Activated naive CD4-positive, alpha-beta T cell treated with anti-CD3 and anti-CD28 coated beads, Interleukin-2, amount 50 U/mL, for 24 hours (primary cell): ENCODE data around the gene PITPNM3.

Experiments used
- H3K27ac Mint-ChIP-seq: one replicate; pipeline ENCODE4 v1.8.0; 2021; ENCODE audit warnings: mild to moderate bottlenecking, mixed read lengths
- H3K27me3 Mint-ChIP-seq: one replicate; pipeline ENCODE4 v1.8.0; 2021; ENCODE audit warnings: mixed read lengths
- H3K36me3 Mint-ChIP-seq: one replicate; pipeline ENCODE4 v1.8.0; 2021; ENCODE audit warnings: mixed read lengths
- H3K4me1 Mint-ChIP-seq: one replicate; pipeline ENCODE4 v1.8.0; 2021; ENCODE audit warnings: mixed read lengths
- H3K4me3 Mint-ChIP-seq: one replicate; pipeline ENCODE4 v1.8.0; 2021; ENCODE audit warnings: mild to moderate bottlenecking, mixed read lengths
- H3K9me3 Mint-ChIP-seq: one replicate; pipeline ENCODE4 v1.8.0; 2021; ENCODE audit warnings: mixed read lengths

The PITPNM3 gene

GRCh38 chr17:6464446-6465041, 91.8 kb downstream of the PITPNM3 start:
- H3K9me3 Mint-ChIP-seq, result no peaks in the 10 kb centered on the region
- peaks cover 9% of the 10 kb centered on the region for H3K4me1 Mint-ChIP-seq
- no peak overlapping the region for H3K4me3 Mint-ChIP-seq
- H3K27ac Mint-ChIP-seq, result no peak overlapping the region
- no peaks in the 10 kb centered on the region for H3K36me3 Mint-ChIP-seq
- H3K27me3 Mint-ChIP-seq, result no peaks in the 10 kb centered on the region

DNA sequence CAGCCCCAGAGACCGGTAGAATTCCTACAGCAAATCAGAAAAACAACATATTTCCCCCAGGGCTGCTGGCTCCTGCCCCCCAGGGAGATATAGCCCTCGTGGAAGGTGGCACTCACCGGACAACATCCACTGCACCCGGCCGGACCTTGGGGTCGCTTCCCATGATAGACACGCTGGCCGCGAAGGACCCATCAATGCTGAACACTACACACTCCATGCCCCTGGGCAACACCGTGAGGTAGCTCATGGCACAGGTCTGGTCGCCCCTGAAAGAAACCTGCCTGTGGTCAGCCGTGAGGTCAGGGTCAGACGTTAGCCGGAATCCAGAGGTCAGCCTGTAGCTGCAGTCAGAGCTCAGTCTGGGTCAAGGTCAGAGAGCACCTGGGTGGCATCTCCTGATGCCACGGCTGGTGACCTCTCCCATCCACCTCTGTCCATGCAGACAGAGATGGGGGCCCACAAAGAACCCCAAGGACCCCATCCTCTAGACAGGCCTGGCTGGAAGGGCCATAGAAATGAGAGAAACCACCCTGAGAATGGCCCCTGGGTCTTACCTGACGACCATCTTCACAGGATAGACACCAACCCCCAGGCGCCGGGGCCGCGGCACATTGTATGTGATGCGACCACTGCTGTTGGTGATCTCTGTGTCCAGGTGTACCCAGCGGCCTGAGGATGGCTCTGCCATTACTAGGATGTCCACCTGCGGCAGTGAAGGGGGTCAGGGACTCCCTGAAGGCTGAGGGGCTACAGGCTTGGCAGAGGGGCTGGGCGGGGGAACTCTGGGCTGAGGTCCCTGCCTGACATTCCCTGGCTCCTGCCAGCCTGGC, 92.5 kb downstream of the PITPNM3 start:
- no peaks in the 10 kb centered on the region for H3K36me3 Mint-ChIP-seq
- no peaks in the 10 kb centered on the region for H3K27me3 Mint-ChIP-seq
- no peak overlapping the region for H3K27ac Mint-ChIP-seq
- peaks cover 9% of the 10 kb centered on the region for H3K4me1 Mint-ChIP-seq
- H3K4me3 Mint-ChIP-seq, result no peak overlapping the region
- H3K9me3 Mint-ChIP-seq, result no peaks in the 10 kb centered on the region

GRCh38 chr17:6462692-6463091, 93.7 kb downstream of the PITPNM3 start:
- no peaks in the 10 kb centered on the region for H3K9me3 Mint-ChIP-seq
- no peaks in the 10 kb centered on the region for H3K27me3 Mint-ChIP-seq
- H3K27ac Mint-ChIP-seq, result no peak overlapping the region
- H3K4me3 Mint-ChIP-seq, result no peak overlapping the region
- H3K4me1 Mint-ChIP-seq, result peaks cover 9% of the 10 kb centered on the region
- no peaks in the 10 kb centered on the region for H3K36me3 Mint-ChIP-seq

- Mint-ChIP-seq H3K27ac (no peak overlapping the region), H3K36me3 (no peaks in the 10 kb centered on the region), H3K9me3 (no peaks in the 10 kb centered on the region), H3K4me1 (peaks cover 13% of the 10 kb centered on the region), H3K27me3 (no peaks in the 10 kb centered on the region), H3K4me3 (no peak overlapping the region)
Measured at GRCh38 chr17:6461792-6462524, 94.4 kb downstream of the PITPNM3 start.

DNA sequence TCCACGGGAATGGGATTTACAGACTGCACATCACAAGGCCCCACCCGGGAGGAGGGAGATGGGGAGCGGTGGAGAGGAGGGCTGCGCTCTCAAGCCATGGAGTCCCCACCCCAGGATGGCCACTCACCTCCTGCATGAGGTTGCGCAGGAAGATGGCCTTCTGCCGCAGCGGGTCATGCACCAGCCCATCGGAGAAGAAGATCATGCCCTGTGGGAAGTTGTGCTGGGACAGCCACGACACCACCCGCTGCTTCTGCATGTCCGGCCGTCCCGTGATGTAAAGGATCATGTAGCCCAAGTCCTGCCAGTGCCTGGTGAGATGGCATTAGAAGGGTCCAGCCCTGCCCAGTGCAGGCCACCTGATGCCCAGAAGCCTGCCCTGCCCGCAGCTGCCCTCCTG, 95.1 kb downstream of the PITPNM3 start:
- Mint-ChIP-seq H3K4me3 (no peak overlapping the region), H3K9me3 (no peaks in the 10 kb centered on the region), H3K36me3 (no peaks in the 10 kb centered on the region), H3K4me1 (peaks cover 20% of the 10 kb centered on the region), H3K27me3 (no peaks in the 10 kb centered on the region), H3K27ac (no peak overlapping the region)

DNA sequence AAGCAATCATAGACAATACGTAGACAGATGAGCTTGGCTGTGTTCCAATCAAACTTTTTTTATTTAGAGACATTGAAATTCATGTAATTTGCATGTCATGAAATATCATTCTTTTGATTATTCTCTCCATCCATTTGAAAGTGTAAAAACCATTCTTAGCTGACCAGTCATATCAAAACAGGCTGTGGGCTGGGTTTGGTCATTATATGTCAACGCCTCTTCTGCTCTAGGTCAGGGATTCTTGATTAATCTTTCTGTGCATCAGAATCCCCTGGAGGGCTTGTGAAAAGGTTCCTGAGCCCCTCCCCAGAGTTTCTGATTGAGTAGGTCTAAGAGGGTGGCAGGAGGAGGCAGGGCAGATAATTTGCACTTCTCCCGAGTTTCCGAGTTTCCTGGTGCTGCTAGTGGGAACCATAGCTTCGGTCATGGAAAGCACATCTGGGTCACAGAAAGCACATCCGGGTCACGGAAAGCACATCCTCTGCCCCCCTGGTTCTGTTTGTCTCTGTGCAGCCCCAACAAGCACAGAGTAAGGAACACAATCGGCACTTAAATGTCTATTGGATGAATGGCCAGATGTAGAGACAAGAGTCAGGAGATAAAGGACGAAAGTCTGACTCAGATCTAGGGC, 95.7 kb downstream of the PITPNM3 start:
- Mint-ChIP-seq H3K36me3 (no peaks in the 10 kb centered on the region), H3K4me3 (no peak overlapping the region), H3K27ac (no peak overlapping the region), H3K27me3 (no peaks in the 10 kb centered on the region), H3K4me1 (peaks cover 21% of the 10 kb centered on the region), H3K9me3 (no peaks in the 10 kb centered on the region)

DNA sequence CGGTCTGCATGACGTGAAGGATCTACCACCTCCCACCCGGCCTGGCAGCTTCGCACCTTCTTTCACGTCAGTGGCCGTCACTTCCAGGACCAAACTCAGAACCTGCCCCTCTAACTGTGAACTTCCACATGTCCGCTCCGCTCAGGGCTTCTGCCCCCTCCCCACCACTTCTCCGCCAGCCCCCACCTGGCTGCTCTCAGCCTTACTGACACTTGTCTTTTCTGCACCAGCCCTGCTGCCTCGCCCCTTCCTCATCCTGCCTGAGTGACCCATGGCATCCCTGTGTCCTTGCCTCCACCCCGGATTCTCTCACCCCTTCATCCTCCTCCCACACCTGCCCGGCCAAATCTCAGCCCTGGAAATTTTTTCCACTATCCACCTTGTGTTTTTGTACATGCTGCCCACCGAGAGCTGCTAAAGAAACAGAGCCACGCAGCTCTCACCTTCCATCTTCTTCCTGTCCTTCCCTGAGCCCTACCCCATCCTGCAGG, 97.8 kb downstream of the PITPNM3 start:
- Mint-ChIP-seq H3K9me3 (no peaks in the 10 kb centered on the region), H3K27ac (no peak overlapping the region), H3K4me1 (peaks cover 28% of the 10 kb centered on the region), H3K36me3 (no peaks in the 10 kb centered on the region), H3K4me3 (no peak overlapping the region), H3K27me3 (no peaks in the 10 kb centered on the region)

DNA sequence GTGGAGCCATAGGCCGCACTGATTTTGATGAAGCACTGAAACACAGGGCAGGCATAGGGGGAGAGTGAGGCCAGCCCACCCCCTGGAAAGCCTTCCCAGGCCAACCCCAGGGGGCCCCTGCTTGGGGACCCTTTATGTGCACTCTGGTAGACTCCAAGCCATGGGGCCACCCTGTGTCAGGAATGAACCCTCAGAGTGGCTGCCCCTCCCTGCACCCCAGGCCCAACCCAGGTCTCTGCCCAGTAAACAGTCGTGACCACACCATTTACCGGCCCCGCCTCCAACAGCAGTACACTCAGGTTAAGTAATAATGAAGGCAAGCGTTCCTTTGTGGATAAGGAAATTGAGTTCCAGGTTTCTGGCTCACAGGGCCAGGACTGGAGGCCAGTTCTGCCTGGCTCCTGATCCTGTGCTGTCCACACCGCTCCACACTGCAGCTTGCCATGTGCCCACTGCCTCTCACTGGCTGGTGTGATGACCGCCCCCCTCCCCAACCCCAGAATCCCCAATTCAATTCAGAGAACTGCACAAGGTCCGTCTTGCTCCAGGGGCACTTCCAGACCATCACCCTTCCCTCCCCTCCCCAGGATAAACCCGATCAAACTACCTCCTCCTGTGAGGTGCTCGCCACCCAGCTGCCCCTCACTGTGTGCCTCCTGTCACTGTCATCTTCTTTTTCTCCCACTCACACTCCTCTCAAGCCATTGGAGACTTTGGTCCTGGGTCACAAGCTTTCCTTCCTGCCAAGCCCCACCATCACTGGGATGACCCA, 98.5 kb downstream of the PITPNM3 start:
- Mint-ChIP-seq H3K4me3 (no peak overlapping the region), H3K4me1 (peaks cover 33% of the 10 kb centered on the region), H3K27ac (no peak overlapping the region), H3K9me3 (no peaks in the 10 kb centered on the region), H3K36me3 (no peaks in the 10 kb centered on the region), H3K27me3 (no peaks in the 10 kb centered on the region)

GRCh38 chr17:6456914-6457687, 99.3 kb downstream of the PITPNM3 start:
- H3K4me3 Mint-ChIP-seq, result no peak overlapping the region
- no peaks in the 10 kb centered on the region for H3K36me3 Mint-ChIP-seq
- H3K4me1 Mint-ChIP-seq, result peaks cover 28% of the 10 kb centered on the region
- H3K9me3 Mint-ChIP-seq, result no peaks in the 10 kb centered on the region
- no peak overlapping the region for H3K27ac Mint-ChIP-seq
- H3K27me3 Mint-ChIP-seq, result no peaks in the 10 kb centered on the region

- peak overlapping the region; percentile 8 for H3K4me3 Mint-ChIP-seq
- H3K27ac Mint-ChIP-seq, result no peak overlapping the region
- no peaks in the 10 kb centered on the region for H3K36me3 Mint-ChIP-seq
- H3K9me3 Mint-ChIP-seq, result no peaks in the 10 kb centered on the region
- no peaks in the 10 kb centered on the region for H3K27me3 Mint-ChIP-seq
- H3K4me1 Mint-ChIP-seq, result peaks cover 24% of the 10 kb centered on the region
Measured at GRCh38 chr17:6456321-6456720, 100.0 kb downstream of the PITPNM3 start.

DNA sequence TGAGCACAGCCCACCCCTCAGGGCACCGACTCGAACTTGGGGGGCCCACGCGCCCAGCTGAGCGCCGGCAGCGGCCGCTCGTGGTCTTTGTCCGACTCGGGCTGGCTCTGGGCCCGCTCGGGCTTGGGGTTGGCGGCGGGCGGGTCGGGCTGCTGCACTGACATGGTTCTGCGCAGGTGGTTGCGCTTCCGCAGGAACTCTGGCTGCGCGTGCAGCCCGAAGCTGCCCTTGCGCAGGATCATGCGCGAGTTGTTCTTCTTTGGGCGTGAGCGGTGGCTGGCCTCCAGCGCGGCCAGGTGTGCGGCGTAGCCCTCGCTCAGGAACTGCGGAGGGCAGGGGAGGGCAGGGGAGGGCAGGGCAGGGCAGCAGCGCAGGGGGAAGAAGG, 101.0 kb downstream of the PITPNM3 start:
- no peaks in the 10 kb centered on the region for H3K27me3 Mint-ChIP-seq
- H3K4me3 Mint-ChIP-seq, result peak overlapping the region; percentile 23
- no peaks in the 10 kb centered on the region for H3K36me3 Mint-ChIP-seq
- no peaks in the 10 kb centered on the region for H3K9me3 Mint-ChIP-seq
- H3K4me1 Mint-ChIP-seq, result peaks cover 24% of the 10 kb centered on the region
- H3K27ac Mint-ChIP-seq, result no peak overlapping the region

DNA sequence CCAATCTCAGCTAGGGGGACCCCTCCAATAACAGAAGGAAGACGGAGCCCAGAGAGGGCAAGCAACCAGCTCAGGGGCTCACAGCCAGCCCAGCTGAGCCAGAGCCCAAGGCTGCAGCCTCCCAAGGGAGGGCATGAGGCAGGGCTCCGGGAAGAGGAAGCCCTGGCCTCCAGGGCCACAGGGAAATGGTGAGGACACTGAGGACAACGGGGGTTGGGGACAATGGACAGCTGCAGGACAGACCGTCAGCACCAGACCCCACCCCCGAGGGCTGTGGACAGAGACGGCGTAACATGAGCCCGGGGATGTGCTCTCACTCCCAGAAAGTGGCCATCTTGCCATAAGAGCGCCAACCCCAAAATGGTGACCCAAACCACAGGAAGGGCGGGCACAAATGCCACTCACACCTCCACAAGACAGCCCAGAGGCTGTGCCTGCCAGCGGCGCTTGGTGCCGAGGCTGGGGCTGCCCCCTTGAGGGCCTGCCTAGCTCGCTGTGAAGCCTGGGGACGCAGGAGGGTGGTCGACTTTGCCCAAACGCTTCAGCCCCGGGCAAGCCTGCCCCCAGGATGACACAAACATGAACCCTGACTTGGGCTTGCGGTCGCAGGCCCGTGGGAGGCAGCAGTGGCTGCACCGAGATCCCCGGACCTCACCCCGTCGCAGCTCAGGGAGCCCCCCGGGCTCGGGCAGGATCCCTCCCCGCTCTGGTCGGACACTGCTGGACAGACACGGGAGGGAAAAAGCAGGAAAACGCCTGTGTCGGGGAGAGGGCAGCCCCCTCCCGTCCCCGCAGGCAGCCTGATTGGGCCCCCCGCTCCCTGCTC, 101.6 kb downstream of the PITPNM3 start:
- peak overlapping the region; percentile 32 for H3K27ac Mint-ChIP-seq
- H3K27me3 Mint-ChIP-seq, result no peaks in the 10 kb centered on the region
- H3K36me3 Mint-ChIP-seq, result no peaks in the 10 kb centered on the region
- no peaks in the 10 kb centered on the region for H3K9me3 Mint-ChIP-seq
- H3K4me1 Mint-ChIP-seq, result peaks cover 24% of the 10 kb centered on the region
- no peak overlapping the region for H3K4me3 Mint-ChIP-seq

GRCh38 chr17:6453279-6454024, 102.9 kb downstream of the PITPNM3 start:
- Mint-ChIP-seq H3K36me3 (no peaks in the 10 kb centered on the region), H3K27me3 (no peaks in the 10 kb centered on the region), H3K27ac (no peak overlapping the region), H3K4me1 (peaks cover 24% of the 10 kb centered on the region), H3K4me3 (peak overlapping the region; percentile 47), H3K9me3 (no peaks in the 10 kb centered on the region)
